ENCODE data around the gene SENP5.
A peak's percentile ranks its signal among the peaks of the same experiment; 100 is the strongest.
"Not testable (repeated sequence)": the region's sequence is repeated elsewhere in the genome, so short reads cannot be mapped to it uniquely, and the experiment has no call there.

The SENP5 gene

GRCh38 chr3:196844235-196845219, 23.2 kb upstream of the SENP5 start:
- H3K4me1 ChIP-seq (ENCODE audit: control insufficient read depth, insufficient read depth, low read length, poor library complexity, severe bottlenecking); H3K27ac ChIP-seq (ENCODE audit: insufficient read depth, low read length, poor library complexity, severe bottlenecking); H3K27me3 ChIP-seq (replicated peaks; ENCODE audit: control insufficient read depth, insufficient read depth, low read length, poor library complexity, severe bottlenecking); DNase-seq; H3K9me3 ChIP-seq (ENCODE audit: control insufficient read depth, low read length); H3K36me3 ChIP-seq (ENCODE audit: control insufficient read depth, insufficient read depth, low read length); H3K4me3 ChIP-seq (ENCODE audit: insufficient read depth, low read depth, low read length, poor library complexity, severe bottlenecking): not testable (repeated sequence)

GRCh38 chr3:196848375-196848774, 19.3 kb upstream of the SENP5 start:
- H3K9me3 ChIP-seq (ENCODE audit: control insufficient read depth, low read length); H3K27ac ChIP-seq (ENCODE audit: insufficient read depth, low read length, poor library complexity, severe bottlenecking); H3K4me1 ChIP-seq (ENCODE audit: control insufficient read depth, insufficient read depth, low read length, poor library complexity, severe bottlenecking); H3K27me3 ChIP-seq (replicated peaks; ENCODE audit: control insufficient read depth, insufficient read depth, low read length, poor library complexity, severe bottlenecking); H3K36me3 ChIP-seq (ENCODE audit: control insufficient read depth, insufficient read depth, low read length); H3K4me3 ChIP-seq (ENCODE audit: insufficient read depth, low read depth, low read length, poor library complexity, severe bottlenecking); DNase-seq: not testable (repeated sequence)

DNA sequence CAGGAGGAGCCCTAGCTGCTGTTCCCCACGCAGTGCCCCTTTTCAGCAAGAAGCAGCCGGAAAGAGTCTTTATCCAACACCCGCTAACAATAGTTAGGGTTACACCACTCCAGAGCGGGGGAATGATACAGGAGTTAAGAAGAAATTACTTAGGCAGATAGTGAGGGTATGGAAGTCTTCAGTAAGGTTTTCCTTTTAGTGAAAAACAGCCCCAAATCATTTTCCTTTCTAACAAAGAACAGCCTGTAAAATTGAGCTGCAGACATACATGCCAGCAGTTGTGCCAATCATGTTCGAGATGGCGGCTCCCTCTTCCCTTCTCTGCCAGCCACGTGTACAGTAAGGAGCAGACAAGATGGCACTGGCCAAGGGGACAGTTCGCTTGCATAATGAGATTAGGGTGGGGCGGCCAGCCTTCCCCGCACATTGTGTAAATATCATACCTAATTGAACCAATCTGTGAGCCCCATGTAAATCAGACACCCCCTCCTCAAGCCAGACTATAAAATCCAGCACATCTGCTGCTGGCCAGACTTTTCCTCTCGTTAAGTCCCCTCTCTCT, 18.5 kb upstream of the SENP5 start:
- DNase-seq = no peak
- Histone ChIP-seq H3K27ac (ENCODE audit: insufficient read depth, low read length, poor library complexity, severe bottlenecking) (no peak overlapping the region), H3K36me3 (ENCODE audit: control insufficient read depth, insufficient read depth, low read length) (no peaks in the 10 kb centered on the region), H3K27me3 (replicated peaks; ENCODE audit: control insufficient read depth, insufficient read depth, low read length, poor library complexity, severe bottlenecking) (no peaks in the 10 kb centered on the region), H3K4me3 (ENCODE audit: insufficient read depth, low read depth, low read length, poor library complexity, severe bottlenecking) (no peak overlapping the region), H3K4me1 (ENCODE audit: control insufficient read depth, insufficient read depth, low read length, poor library complexity, severe bottlenecking) (no peaks in the 10 kb centered on the region), H3K9me3 (ENCODE audit: control insufficient read depth, low read length) (no peaks in the 10 kb centered on the region)

- H3K4me1 ChIP-seq (ENCODE audit: control insufficient read depth, insufficient read depth, low read length, poor library complexity, severe bottlenecking); H3K9me3 ChIP-seq (ENCODE audit: control insufficient read depth, low read length); H3K27ac ChIP-seq (ENCODE audit: insufficient read depth, low read length, poor library complexity, severe bottlenecking); H3K36me3 ChIP-seq (ENCODE audit: control insufficient read depth, insufficient read depth, low read length); H3K4me3 ChIP-seq (ENCODE audit: insufficient read depth, low read depth, low read length, poor library complexity, severe bottlenecking); DNase-seq; H3K27me3 ChIP-seq (replicated peaks; ENCODE audit: control insufficient read depth, insufficient read depth, low read length, poor library complexity, severe bottlenecking): not testable (repeated sequence)
Observed at GRCh38 chr3:196863000-196863399, 4.7 kb upstream of the SENP5 start.

DNA sequence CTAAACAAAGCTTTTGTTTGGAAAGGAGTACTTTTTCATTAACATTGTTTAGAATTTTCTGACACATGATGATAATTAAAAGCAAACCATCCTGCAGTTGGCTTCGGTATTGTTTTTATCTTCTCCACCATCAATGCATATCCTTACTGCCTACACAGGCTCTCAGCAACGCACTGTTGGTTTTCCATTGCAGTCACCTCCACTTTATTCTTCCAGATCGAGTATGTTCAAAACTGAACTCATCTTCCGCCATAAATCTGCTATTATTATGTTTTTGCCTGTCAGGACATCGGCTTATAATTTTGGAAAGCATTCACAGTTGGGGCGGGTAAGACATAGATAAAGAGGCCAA, 589 bp upstream of the SENP5 start:
- no peaks in the 10 kb centered on the region for H3K9me3 ChIP-seq (ENCODE audit: control insufficient read depth, low read length)
- H3K4me1 ChIP-seq (ENCODE audit: control insufficient read depth, insufficient read depth, low read length, poor library complexity, severe bottlenecking) = peaks cover 11% of the 10 kb centered on the region
- H3K27me3 ChIP-seq (replicated peaks; ENCODE audit: control insufficient read depth, insufficient read depth, low read length, poor library complexity, severe bottlenecking) = no peaks in the 10 kb centered on the region
- peak overlapping the region; percentile 91 for H3K27ac ChIP-seq (ENCODE audit: insufficient read depth, low read length, poor library complexity, severe bottlenecking)
- no peaks in the 10 kb centered on the region for H3K36me3 ChIP-seq (ENCODE audit: control insufficient read depth, insufficient read depth, low read length)
- H3K4me3 ChIP-seq (ENCODE audit: insufficient read depth, low read depth, low read length, poor library complexity, severe bottlenecking) = peak overlapping the region; percentile 91
- no peak for DNase-seq

DNA sequence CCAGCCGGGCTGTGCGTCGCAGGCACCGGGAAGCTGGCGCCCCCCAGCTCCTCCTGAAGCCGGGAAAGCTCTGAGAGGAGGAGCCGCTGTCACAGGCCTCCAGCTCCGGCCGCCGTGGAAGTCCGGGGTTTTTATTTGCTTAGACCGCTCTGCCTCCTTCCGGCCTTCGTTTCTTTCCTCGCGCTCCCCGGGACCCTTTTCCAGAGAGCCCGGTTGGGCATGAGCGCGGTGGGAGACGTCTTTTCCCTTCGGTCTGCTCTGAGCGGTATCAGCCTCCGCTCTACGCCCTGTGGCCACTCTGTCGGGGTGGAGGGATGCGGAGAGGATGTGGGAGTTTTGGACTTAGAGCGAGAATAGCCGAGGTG, 559 bp downstream of the SENP5 start:
- no peak for DNase-seq
- Histone ChIP-seq H3K27me3 (replicated peaks; ENCODE audit: control insufficient read depth, insufficient read depth, low read length, poor library complexity, severe bottlenecking) (no peaks in the 10 kb centered on the region), H3K27ac (ENCODE audit: insufficient read depth, low read length, poor library complexity, severe bottlenecking) (peak overlapping the region; percentile 91), H3K9me3 (ENCODE audit: control insufficient read depth, low read length) (no peaks in the 10 kb centered on the region), H3K36me3 (ENCODE audit: control insufficient read depth, insufficient read depth, low read length) (no peaks in the 10 kb centered on the region), H3K4me1 (ENCODE audit: control insufficient read depth, insufficient read depth, low read length, poor library complexity, severe bottlenecking) (peaks cover 11% of the 10 kb centered on the region), H3K4me3 (ENCODE audit: insufficient read depth, low read depth, low read length, poor library complexity, severe bottlenecking) (peak overlapping the region; percentile 91)

GRCh38 chr3:196872316-196872715, 4.6 kb downstream of the SENP5 start:
- Histone ChIP-seq H3K4me3 (ENCODE audit: insufficient read depth, low read depth, low read length, poor library complexity, severe bottlenecking) (no peak overlapping the region), H3K27me3 (replicated peaks; ENCODE audit: control insufficient read depth, insufficient read depth, low read length, poor library complexity, severe bottlenecking) (no peaks in the 10 kb centered on the region), H3K36me3 (ENCODE audit: control insufficient read depth, insufficient read depth, low read length) (no peaks in the 10 kb centered on the region), H3K9me3 (ENCODE audit: control insufficient read depth, low read length) (no peaks in the 10 kb centered on the region), H3K27ac (ENCODE audit: insufficient read depth, low read length, poor library complexity, severe bottlenecking) (no peak overlapping the region), H3K4me1 (ENCODE audit: control insufficient read depth, insufficient read depth, low read length, poor library complexity, severe bottlenecking) (peaks cover 5% of the 10 kb centered on the region)
- no peak for DNase-seq

GRCh38 chr3:196874511-196875094, 6.9 kb downstream of the SENP5 start:
- DNase-seq; H3K4me1 ChIP-seq (ENCODE audit: control insufficient read depth, insufficient read depth, low read length, poor library complexity, severe bottlenecking); H3K36me3 ChIP-seq (ENCODE audit: control insufficient read depth, insufficient read depth, low read length); H3K9me3 ChIP-seq (ENCODE audit: control insufficient read depth, low read length); H3K4me3 ChIP-seq (ENCODE audit: insufficient read depth, low read depth, low read length, poor library complexity, severe bottlenecking); H3K27me3 ChIP-seq (replicated peaks; ENCODE audit: control insufficient read depth, insufficient read depth, low read length, poor library complexity, severe bottlenecking); H3K27ac ChIP-seq (ENCODE audit: insufficient read depth, low read length, poor library complexity, severe bottlenecking): not testable (repeated sequence)

DNA sequence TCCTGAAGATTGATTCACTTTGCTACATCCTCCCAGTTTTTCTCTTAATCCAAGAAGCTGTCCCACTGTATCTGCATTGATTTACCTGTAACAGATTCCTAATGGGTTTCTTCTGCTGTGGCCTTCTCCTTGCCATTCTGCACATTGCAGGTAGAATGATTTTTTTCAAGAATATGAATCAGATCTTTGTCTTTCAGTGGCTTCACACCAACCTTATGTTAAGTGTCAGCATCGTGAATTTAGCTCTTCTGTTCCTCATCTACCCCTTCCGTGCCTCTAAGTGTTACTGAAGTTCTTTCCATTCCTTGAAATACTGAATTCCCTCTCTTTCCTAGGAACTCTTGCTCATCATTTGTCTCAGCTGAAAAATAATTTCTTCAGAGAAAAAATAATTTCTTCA, 7.5 kb downstream of the SENP5 start:
- Histone ChIP-seq H3K36me3 (ENCODE audit: control insufficient read depth, insufficient read depth, low read length) (no peaks in the 10 kb centered on the region), H3K9me3 (ENCODE audit: control insufficient read depth, low read length) (no peaks in the 10 kb centered on the region), H3K4me3 (ENCODE audit: insufficient read depth, low read depth, low read length, poor library complexity, severe bottlenecking) (no peak overlapping the region), H3K27ac (ENCODE audit: insufficient read depth, low read length, poor library complexity, severe bottlenecking) (no peak overlapping the region), H3K27me3 (replicated peaks; ENCODE audit: control insufficient read depth, insufficient read depth, low read length, poor library complexity, severe bottlenecking) (no peaks in the 10 kb centered on the region), H3K4me1 (ENCODE audit: control insufficient read depth, insufficient read depth, low read length, poor library complexity, severe bottlenecking) (no peaks in the 10 kb centered on the region)
- no peak for DNase-seq

DNA sequence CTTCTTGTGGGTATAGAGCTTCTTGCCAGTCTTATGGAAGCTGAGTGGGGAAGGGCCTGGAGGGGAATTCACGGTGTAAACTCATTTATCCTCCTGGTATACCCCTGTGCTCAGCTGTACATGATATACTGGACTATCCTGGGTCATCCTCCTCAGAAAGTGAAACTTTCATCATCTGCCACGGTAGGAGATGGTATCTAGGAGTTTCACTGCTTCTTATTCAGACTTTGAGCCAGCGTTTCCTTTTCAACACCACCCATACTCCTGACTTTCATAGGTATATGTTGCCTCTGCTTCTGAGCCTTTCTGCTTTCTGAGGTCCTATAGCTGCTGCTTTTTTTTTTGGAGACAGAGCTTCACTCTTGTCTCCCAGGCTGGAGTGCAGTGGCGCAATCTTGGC, 15.6 kb downstream of the SENP5 start:
- Histone ChIP-seq H3K4me3 (ENCODE audit: insufficient read depth, low read depth, low read length, poor library complexity, severe bottlenecking) (no peak overlapping the region), H3K9me3 (ENCODE audit: control insufficient read depth, low read length) (no peaks in the 10 kb centered on the region)
- no peak for DNase-seq

More for the DNA sequence above, 15.6 kb downstream of the SENP5 start:
- peaks cover 22% of the 10 kb centered on the region for H3K36me3 ChIP-seq (ENCODE audit: control insufficient read depth, insufficient read depth, low read length)
- H3K4me1 ChIP-seq (ENCODE audit: control insufficient read depth, insufficient read depth, low read length, poor library complexity, severe bottlenecking) = no peaks in the 10 kb centered on the region
- no peak overlapping the region for H3K27ac ChIP-seq (ENCODE audit: insufficient read depth, low read length, poor library complexity, severe bottlenecking)
- H3K27me3 ChIP-seq (replicated peaks; ENCODE audit: control insufficient read depth, insufficient read depth, low read length, poor library complexity, severe bottlenecking) = no peaks in the 10 kb centered on the region
